Right lobe of liver (tissue), 4 donors: ENCODE measurements around the gene C18orf63.

Source experiments
- POLR2A ChIP-seq: fragments of 450-650 bp; IDR thresholded peaks from one replicate; pipeline ENCODE4 v1.6.1; 2017; ENCODE audit warnings: antibody characterized with exemption, mild to moderate bottlenecking
- TF ChIP-seq, protein P1 (sequence below), 4 donors: fragments of 200-600 bp in 3 of 4; fragments of 450-650 bp in 1 of 4; IDR thresholded peaks; one replicate each; pipeline versions ENCODE4 v1.5.1 to v1.8.0; 2016 to 2022; ENCODE audit warnings: antibody characterized with exemption in 4 of 4, mild to moderate bottlenecking in 2 of 4
- donor health status: DM: no; HTN: no; CAD: no.
- donor health status: DM: no; HTN: no; CAD: no.
- donor health status: DM: no; HTN: yes; CAD: no.

DNA sequence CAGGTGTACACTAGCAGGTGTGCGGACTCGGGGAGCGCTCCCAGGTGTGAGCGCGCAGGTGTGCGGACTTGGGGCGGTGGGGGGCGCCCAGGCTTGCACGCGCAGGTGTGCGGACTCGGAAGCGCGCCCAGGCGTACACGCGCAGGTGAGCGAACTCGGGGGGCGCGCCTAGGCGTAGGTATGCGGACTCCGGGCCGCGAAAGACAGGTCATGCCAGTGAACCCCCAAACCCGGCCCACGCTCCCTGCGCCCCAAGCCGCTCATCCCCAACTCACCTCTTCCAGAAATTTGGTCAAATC, 24.2 kb upstream of the C18orf63 start:
- TF ChIP-seq, protein P1, sequence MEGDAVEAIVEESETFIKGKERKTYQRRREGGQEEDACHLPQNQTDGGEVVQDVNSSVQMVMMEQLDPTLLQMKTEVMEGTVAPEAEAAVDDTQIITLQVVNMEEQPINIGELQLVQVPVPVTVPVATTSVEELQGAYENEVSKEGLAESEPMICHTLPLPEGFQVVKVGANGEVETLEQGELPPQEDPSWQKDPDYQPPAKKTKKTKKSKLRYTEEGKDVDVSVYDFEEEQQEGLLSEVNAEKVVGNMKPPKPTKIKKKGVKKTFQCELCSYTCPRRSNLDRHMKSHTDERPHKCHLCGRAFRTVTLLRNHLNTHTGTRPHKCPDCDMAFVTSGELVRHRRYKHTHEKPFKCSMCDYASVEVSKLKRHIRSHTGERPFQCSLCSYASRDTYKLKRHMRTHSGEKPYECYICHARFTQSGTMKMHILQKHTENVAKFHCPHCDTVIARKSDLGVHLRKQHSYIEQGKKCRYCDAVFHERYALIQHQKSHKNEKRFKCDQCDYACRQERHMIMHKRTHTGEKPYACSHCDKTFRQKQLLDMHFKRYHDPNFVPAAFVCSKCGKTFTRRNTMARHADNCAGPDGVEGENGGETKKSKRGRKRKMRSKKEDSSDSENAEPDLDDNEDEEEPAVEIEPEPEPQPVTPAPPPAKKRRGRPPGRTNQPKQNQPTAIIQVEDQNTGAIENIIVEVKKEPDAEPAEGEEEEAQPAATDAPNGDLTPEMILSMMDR (IDR thresholded peaks at IDR 0.05) = no peak
- no peak for TF ChIP-seq POLR2A
